ENCODE results near the gene RMI2.
"Not testable (repeated sequence)": the region's sequence is repeated elsewhere in the genome, so short reads cannot be mapped to it uniquely, and the experiment has no call there.

The RMI2 gene

DNA sequence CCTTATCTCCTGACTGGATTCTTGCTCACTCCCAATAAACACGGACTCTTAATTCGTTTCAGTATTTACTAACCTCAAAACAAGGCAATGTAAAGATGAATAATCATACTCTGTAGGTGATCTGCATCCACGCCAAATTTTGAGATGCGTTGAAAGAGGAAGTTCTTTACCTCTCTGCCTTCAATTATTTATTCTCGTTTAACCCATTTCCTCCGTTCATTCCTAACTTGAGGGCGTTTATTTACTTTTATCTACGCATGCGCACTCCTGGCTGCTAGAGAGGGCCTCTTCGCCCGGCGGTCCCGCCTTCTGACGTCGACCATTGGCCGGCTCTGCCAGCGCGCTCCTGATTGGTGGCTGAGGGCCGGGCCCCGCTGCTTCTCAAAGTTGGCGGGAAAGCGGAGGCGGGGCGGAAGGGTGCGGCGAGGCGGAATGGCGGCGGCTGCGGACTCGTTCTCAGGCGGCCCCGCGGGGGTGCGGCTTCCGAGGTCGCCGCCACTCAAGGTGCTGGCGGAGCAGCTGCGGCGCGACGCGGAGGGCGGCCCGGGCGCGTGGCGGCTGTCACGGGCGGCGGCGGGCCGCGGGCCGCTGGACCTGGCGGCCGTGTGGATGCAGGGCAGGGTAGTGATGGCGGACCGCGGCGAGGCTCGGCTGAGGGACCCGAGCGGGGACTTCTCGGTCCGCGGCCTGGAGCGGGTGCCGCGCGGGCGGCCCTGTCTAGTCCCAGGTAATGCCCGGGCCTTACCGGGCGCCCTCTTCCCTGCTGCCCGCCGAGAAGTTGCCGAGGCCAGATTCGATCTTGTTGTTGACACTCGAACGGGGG, at the start of gene RMI2:
Gene RMI2 (plus strand): TSS at position 420 of the 823 bp plus-strand sequence. CDS start 13 bp downstream, at position 433.
- peaks cover 43% of the 10 kb centered on the region for H3K4me1 Mint-ChIP-seq
- no peaks in the 10 kb centered on the region for H3K9me3 Mint-ChIP-seq
- H3K36me3 Mint-ChIP-seq = no peaks in the 10 kb centered on the region
- peak within 1 kb of the TSS; percentile 87 for H3K27ac Mint-ChIP-seq
- no peaks in the 10 kb centered on the region for H3K27me3 Mint-ChIP-seq
- peak within 1 kb of the TSS; percentile 94 for H3K4me3 Mint-ChIP-seq

DNA sequence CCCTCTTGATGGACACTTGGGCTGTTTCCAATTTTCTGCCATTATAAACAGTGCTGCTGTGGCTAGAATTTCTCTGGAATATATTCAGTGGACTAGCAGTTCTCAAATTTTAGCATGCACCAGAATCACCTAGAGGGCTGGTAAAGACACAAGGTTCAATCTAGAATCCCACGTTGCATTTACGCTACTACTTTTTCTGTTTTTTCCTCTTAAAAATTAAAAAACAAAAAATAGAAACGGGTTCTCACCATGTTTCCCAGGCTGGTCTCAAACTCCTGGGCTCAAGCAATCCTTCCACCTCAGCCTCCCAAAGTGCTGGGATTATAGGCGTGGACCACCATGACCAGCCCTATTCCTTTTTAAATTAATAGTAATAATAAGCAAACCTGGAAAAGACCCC, 49.6 kb upstream of the RMI2 start:
- H3K36me3 Mint-ChIP-seq = no peaks in the 10 kb centered on the region
- no peak overlapping the region for H3K4me3 Mint-ChIP-seq
- H3K9me3 Mint-ChIP-seq = no peaks in the 10 kb centered on the region
- peaks cover 26% of the 10 kb centered on the region for H3K4me1 Mint-ChIP-seq
- no peak overlapping the region for H3K27ac Mint-ChIP-seq
- H3K27me3 Mint-ChIP-seq = no peaks in the 10 kb centered on the region

DNA sequence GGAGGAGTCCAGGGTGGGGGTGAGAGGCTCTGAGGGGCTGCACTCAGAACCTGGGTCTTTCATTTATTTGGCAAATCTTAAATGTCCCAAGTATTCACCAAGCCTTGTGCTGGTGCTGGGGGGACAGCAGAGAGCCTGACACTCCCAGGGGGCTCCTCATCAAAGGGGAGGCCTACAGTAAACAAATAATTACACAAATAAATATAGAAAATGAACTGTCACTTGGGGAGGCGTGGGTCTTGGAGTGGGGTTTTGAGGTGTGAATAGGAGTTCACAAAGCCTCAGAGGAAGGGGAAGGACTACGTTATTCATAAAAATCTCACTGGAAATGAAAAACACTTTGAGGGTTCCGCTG, 48.9 kb upstream of the RMI2 start:
- Mint-ChIP-seq H3K9me3 (no peaks in the 10 kb centered on the region), H3K36me3 (no peaks in the 10 kb centered on the region), H3K4me1 (peaks cover 26% of the 10 kb centered on the region), H3K27me3 (no peaks in the 10 kb centered on the region), H3K4me3 (no peak overlapping the region), H3K27ac (no peak overlapping the region)

DNA sequence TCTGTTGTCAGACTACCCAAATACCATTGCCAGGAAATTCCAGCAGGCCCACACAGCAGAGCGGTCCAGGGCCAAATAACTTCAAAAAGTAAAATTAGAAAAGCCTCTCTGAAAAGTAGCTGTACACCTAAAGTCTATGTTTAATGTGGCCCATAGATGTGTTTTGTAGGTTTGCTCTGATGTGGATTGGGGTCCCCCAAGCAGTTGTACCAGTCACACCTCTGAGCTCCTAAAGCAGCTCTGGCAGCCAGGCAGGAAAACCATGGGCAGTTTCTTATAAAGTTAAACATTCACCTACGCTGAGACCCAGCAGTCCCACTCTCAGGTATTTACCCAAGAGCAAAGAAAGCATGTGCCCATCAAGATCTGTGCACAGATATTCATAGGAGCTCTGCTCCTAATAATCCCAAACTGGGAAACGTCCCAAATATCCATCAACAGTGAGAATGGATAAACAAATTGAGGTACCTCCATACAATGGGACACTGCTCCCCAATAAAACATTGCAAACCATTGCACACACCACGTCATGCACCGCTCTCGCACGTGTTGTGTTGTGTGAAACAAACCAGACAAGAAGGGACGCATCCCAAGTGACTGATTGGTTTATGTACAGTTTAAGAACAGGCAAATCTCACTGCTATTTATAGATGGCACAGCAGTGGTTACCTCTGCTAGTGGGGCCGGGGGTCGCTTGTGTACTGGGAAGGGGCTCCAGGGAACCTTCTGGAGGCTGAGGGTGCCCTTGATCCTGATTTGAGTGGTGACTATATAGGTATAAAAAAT, 48.4 kb upstream of the RMI2 start:
- Mint-ChIP-seq H3K4me1 (peaks cover 26% of the 10 kb centered on the region), H3K4me3 (peak overlapping the region; percentile 66), H3K27ac (peak overlapping the region; percentile 59), H3K27me3 (no peaks in the 10 kb centered on the region), H3K36me3 (no peaks in the 10 kb centered on the region), H3K9me3 (no peaks in the 10 kb centered on the region)

DNA sequence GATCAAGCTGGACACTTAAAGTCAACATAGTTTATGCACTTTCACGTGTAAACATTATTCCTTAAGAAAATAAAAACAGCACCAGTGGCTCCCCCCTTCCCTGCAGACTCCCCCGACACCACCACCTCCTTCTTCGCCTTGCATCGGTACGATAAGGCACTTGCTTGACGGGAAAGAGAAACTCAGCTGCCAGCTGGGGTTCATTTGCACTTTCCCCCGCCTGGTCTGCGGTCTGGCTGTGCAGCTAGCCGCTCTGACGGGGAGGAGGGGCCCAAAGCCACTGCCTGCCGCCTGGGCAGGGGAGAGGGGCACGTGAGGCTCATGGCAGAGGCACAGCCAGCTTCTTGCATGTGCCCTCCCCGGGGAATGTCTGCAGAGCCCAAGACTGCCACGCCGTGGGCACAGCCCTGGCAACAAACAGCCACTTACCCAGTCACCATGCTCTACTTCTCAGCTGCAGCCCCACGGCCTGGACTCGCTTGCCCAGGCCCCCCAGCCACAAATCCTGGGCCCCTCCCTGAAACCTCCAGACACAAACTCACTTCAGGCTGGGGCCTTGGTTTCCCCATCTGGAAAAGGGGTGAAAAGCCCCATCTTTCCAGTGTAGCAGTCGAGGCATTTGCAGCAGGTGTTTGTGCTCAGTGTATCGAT, 47.6 kb upstream of the RMI2 start:
- peak overlapping the region; percentile 66 for H3K4me3 Mint-ChIP-seq
- H3K27ac Mint-ChIP-seq = peak overlapping the region; percentile 62
- peaks cover 26% of the 10 kb centered on the region for H3K4me1 Mint-ChIP-seq
- H3K36me3 Mint-ChIP-seq = no peaks in the 10 kb centered on the region
- H3K27me3 Mint-ChIP-seq = no peaks in the 10 kb centered on the region
- H3K9me3 Mint-ChIP-seq = no peaks in the 10 kb centered on the region

DNA sequence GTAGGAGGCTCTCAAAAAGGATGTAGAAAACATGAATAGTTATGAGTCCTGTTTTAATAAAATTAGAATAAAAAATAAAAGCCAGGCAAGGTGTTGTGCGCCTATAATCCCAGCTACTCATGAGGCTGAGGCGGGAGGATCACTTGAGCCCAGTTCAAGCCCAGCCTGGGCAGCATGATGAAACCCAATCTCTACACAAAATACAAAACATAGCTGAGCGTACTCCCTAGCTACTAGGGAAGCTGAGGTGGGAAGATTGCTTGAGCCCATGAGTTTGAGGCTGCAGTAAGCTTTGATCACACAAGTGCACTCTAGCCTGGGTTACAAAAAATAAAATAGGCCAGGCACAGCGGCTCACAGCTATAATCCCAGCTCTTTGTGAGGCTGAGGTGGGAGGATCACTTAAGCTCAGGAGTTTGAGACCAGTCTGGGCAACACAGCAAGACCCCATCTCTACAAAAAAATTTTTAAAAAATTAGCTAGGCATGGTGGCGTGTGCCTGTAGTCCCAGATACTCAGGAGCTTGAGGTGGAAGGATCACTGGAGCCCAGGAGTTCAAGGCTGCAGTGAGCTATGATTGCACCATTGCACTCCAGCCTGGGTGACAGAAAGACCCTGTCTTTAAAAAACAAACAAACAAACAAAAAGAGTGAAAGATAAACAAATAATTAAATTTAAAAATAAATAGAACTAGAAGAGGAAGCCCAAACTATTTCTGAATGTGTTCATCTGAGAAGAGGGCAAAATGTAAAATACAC, 46.9 kb upstream of the RMI2 start:
- H3K36me3 Mint-ChIP-seq = no peaks in the 10 kb centered on the region
- H3K4me3 Mint-ChIP-seq = peak overlapping the region; percentile 66
- peaks cover 26% of the 10 kb centered on the region for H3K4me1 Mint-ChIP-seq
- no peaks in the 10 kb centered on the region for H3K9me3 Mint-ChIP-seq
- H3K27ac Mint-ChIP-seq = peak overlapping the region; percentile 60
- no peaks in the 10 kb centered on the region for H3K27me3 Mint-ChIP-seq

DNA sequence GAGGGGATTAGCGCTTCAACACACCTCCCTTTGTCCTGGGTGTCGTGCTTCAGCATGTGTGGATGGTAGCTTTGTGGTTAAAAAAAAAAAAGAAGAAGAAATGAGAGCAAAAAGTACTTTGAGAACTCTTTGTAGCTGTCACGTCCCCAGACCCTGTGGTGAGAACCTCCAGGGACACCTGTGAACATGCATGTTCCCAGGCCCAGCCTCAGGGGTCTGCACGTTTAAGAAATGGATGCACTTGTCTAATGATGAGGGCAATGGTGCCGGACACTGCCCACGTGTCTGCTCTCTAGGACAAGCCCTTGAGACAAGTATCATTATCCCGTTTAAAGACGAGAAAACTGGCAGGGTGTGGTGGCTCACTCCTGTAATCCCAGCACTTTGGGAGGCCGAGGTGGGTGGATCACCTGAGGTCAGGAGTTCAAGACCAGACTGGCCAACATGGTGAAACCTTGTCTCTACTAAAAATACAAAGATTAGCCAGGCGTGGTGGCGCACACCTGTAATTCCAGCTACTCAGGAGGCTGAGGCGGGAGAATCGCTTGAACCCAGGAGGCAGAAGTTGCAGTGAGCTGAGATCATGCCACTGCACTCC, 46.2 kb upstream of the RMI2 start:
- H3K4me1 Mint-ChIP-seq = peaks cover 26% of the 10 kb centered on the region
- not testable (repeated sequence) for H3K27me3 Mint-ChIP-seq, H3K36me3 Mint-ChIP-seq, H3K9me3 Mint-ChIP-seq
- H3K4me3 Mint-ChIP-seq = peak overlapping the region; percentile 19
- peak overlapping the region; percentile 60 for H3K27ac Mint-ChIP-seq

DNA sequence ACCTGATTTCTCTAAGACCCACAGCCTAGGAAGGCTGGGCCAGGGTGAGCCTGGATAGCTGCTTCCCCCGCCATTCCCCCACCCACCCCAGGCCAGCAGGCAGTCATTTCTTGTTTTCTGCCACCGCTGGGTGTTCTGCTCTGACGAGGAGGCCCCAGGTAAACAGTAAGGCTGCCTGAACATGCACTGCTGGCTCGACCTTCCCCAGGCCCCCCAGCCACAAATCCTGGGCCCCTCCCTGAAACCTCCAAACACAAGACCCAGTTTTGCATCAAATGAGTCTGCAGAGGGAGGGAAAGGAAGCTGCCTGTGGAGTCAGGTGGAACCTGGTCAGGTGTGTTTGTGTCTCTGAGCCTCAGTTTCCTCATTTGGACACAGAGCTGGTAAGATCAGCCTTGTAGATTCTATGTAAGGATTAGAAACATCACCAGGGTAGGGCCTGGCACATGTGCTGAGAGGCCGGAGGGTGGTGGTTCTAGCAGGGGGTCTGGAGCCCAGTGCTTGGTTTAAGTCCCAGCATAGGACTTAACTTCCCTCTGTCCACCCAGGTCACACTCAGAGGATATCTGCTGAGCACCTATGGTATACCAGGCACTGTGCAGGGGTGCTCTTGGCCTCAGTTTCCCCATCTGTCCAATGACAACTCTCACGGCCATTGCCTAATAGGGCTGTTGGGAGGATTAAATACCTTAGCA, 45.2 kb upstream of the RMI2 start:
- Mint-ChIP-seq H3K27ac (no peak overlapping the region), H3K27me3 (no peaks in the 10 kb centered on the region), H3K36me3 (no peaks in the 10 kb centered on the region), H3K4me1 (peaks cover 26% of the 10 kb centered on the region), H3K9me3 (no peaks in the 10 kb centered on the region), H3K4me3 (no peak overlapping the region)

DNA sequence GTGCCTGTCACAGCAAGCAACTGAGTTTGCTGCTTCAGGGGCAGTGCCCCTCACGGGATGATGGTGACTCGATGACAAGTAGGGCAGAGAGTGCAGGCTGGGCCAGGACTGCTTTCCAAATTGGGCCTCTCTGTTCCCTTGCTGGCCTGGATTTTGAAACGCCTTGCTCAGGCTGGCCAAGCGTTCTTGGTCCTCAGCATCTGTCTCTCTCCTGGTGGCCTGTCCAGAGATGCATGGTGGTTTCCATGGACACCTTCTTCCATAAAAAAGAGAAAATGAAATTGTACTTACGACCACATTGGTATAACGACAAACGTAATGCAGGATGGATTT, 44.7 kb upstream of the RMI2 start:
- Mint-ChIP-seq H3K27ac (no peak overlapping the region), H3K4me3 (no peak overlapping the region), H3K9me3 (no peaks in the 10 kb centered on the region), H3K36me3 (no peaks in the 10 kb centered on the region), H3K4me1 (peaks cover 26% of the 10 kb centered on the region), H3K27me3 (no peaks in the 10 kb centered on the region)

DNA sequence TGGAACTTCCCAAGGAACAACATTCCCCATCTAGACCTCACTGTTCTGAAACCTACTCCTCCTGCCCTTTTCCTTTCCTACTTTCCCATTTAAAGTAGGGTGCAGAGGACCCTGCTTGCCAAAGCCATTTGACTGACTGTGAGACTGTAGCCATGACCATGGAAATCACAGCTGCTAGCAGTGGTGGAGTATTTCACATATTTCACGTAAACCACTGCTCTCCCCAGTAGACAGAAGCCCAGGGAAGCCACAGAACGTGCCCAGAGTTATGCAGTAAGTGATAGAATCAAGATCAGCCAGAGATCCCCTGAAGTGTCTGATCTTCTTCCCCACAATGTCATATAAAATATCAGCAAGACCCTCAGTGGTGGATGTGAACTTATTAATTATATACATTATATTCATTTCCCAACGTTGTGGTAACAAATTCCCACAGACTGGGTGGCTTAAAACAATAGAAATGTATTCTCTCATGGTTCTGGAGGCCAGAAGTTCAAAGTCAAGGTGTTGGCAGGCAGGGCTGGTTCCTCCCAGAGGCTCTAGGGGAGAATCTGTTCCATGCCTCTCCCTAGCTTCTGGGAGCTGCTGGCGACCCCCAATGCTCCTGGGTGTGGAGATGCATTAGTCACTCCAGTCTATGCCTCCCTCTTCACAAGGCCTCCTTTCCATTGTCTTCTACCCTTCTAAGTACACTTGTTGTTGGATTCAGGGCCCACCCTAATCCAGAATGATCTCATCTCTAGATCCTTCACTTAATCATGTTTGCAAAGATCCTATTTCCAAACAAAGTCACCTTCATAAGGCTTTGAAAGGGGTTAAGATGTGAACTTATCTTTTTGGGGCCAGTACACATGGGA, 43.4 kb upstream of the RMI2 start:
- Mint-ChIP-seq H3K27me3 (no peaks in the 10 kb centered on the region), H3K4me3 (no peak overlapping the region), H3K9me3 (no peaks in the 10 kb centered on the region), H3K27ac (no peak overlapping the region), H3K36me3 (no peaks in the 10 kb centered on the region), H3K4me1 (peaks cover 24% of the 10 kb centered on the region)

DNA sequence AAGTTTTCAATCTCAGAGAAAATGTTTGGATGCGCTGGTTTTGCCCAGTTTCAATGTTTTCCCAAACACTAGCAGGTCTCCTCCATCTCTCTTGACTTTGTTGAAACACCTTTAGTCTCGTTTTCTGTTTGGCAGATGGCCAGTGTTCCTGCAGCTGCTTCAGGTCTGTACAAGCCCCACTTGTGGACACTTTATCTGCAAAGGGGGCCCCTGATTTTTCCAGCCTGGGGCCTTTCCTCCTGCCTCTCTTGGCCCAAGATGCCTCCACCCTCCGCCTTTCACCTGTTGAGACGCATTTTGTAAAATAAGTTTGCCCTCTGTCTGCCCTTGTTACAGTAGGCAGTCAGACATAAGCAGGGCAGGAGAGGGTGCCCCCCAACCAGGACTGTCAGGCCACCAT, 42.3 kb upstream of the RMI2 start:
- H3K36me3 Mint-ChIP-seq = no peaks in the 10 kb centered on the region
- peaks cover 13% of the 10 kb centered on the region for H3K4me1 Mint-ChIP-seq
- no peak overlapping the region for H3K27ac Mint-ChIP-seq
- no peaks in the 10 kb centered on the region for H3K27me3 Mint-ChIP-seq
- no peaks in the 10 kb centered on the region for H3K9me3 Mint-ChIP-seq
- H3K4me3 Mint-ChIP-seq = no peak overlapping the region

DNA sequence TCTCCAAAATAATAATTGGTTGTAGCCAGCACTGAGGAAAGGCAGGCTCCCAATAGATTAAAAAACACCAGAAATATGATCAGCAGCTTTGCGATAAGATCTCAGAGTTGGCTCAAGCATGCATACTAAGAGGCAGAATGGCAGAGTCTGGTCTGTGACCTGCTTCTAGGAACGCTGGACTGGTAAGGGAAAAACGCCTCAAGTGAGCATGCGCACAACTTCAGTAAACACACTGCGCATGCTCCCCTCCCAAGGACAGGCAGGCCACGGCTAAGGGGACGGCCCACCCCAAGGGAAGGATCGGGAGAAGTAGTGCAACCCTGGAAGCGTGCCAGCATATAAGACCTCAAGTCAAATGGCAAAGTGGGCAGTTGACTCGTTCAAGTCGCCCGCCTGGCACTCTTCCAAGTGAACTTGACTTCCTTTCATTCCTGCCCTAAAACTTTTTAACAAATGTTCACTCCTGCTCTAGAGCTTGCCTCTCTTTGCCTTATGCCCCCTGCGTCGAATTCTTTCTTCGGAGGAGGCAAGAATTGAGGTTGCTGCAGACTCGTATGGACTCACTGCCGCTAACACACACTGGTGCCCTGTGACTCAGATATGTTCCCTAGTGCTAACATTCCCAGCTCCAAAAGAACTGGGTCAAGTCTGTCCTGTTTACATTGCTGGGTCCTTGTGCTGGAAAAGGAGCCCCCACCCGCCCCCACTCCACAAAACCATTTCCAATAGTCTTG, 41.7 kb upstream of the RMI2 start:
- H3K27me3 Mint-ChIP-seq = no peaks in the 10 kb centered on the region
- no peak overlapping the region for H3K4me3 Mint-ChIP-seq
- H3K36me3 Mint-ChIP-seq = no peaks in the 10 kb centered on the region
- peaks cover 7% of the 10 kb centered on the region for H3K4me1 Mint-ChIP-seq
- H3K27ac Mint-ChIP-seq = no peak overlapping the region
- H3K9me3 Mint-ChIP-seq = no peaks in the 10 kb centered on the region

DNA sequence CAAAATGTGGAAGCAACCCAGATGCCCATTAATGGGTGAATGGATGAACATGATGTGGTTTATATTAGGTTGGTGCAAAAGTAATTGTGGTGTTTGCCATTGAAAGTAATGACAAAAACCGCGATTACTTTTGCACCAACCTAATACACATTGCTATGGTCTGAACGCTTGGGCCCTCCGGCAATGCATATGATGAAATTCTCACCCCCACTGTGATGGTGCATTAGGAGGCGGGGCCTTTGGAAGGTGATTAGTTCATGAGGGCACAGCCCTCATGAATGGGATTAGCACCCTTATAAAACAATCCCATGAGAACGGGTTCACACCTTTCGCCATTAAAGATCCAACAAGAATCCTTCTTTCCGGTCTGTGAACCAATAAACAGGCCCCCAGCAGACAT, 38.9 kb upstream of the RMI2 start:
- H3K36me3 Mint-ChIP-seq = no peaks in the 10 kb centered on the region
- no peaks in the 10 kb centered on the region for H3K27me3 Mint-ChIP-seq
- H3K4me1 Mint-ChIP-seq = peaks cover 17% of the 10 kb centered on the region
- H3K9me3 Mint-ChIP-seq = no peaks in the 10 kb centered on the region
- no peak overlapping the region for H3K27ac Mint-ChIP-seq
- H3K4me3 Mint-ChIP-seq = no peak overlapping the region

Data from activated naive CD4-positive, alpha-beta T cell treated with anti-CD3 and anti-CD28 coated beads, Interleukin-2, amount 50 U/mL, for 24 hours (primary cell).